A549 (cell line): ENCODE measurements around the gene TNFSF11. TPM values are rescaled to one million over a fixed set of nuclear protein-coding genes. Genes with fewer than 3 reads are reported as not detected.

ENCODE experiments used
- ATAC-seq, 2 experiments: fragments of 200-7000 bp in 1 of 2; fragments of >200 bp in 1 of 2; cut with Nextera tagmentation in 1 of 2; cut with Tn5 transposase in 1 of 2; 3 replicates each; pipeline versions ENCODE4 v1.8.0 to v1.9.1; 2018 to 2020; ENCODE audit warnings: mild to moderate bottlenecking in 1 of 2, moderate library complexity in 1 of 2
- CTCF ChIA-PET: fragments of 300-600 bp; sonication (Branson Sonifier 250); formaldehyde crosslinking; extraction: SDS; loops from one replicate; lab custom pipeline; 2021; ENCODE audit warnings: antibody characterized with exemption, inconsistent platforms; lab: Yijun Ruan, JAX
- POLR2A ChIA-PET: fragments of 350-600 bp; formaldehyde crosslinking; extraction: SDS; loops from one replicate; lab custom pipeline; 2021; ENCODE audit warnings: antibody characterized with exemption, inconsistent platforms; lab: Yijun Ruan, JAX
- DNase-seq, 2 experiments: peaks; one replicate each; pipeline versions ENCODE4 v3.0.0 to v3.0.0-alpha.2; 2011 to 2016; ENCODE audit warnings: low read depth in 1 of 2, low spot score in 1 of 2
- FAIRE-seq: peaks from 2 replicates; lab custom pipeline; 2011; peaks lifted over from hg19 to GRCh38; lab: Jason Lieb, UNC
- H3K27ac ChIP-seq, 2 experiments: fragments of >200 bp; sonication (Bioruptor Twin); formaldehyde crosslinking; 3 replicates each; pipeline ENCODE4 v1.5.1; 2016 to 2017
- H3K4me1 ChIP-seq: fragments of >200 bp; sonication (Bioruptor Twin); formaldehyde crosslinking; 3 replicates; pipeline ENCODE4 v1.6.1; 2016
- H3K4me2 ChIP-seq: fragments of >200 bp; sonication (Bioruptor Twin); formaldehyde crosslinking; 3 replicates; pipeline ENCODE4 v1.6.1; 2016
- H3K4me3 ChIP-seq: fragments of >200 bp; sonication (Bioruptor Twin); formaldehyde crosslinking; 3 replicates; pipeline ENCODE4 v1.5.1; 2016
- H3K9me3 ChIP-seq: fragments of >200 bp; sonication (Bioruptor Twin); formaldehyde crosslinking; 3 replicates; pipeline ENCODE4 v1.6.1; 2016
- CHD4 ChIP-seq: fragments of 200-600 bp; sonication (generic); IDR thresholded peaks from 2 replicates; pipeline ENCODE4 v1.6.1; 2016; ENCODE audit warnings: antibody characterized with exemption, mild to moderate bottlenecking, borderline replicate concordance
- ESRRA ChIP-seq: fragments of 150-350 bp; IDR thresholded peaks from 2 replicates; pipeline ENCODE4 v1.6.1; 2014; ENCODE audit warnings: mild to moderate bottlenecking, low read length, borderline replicate concordance
- FOSB ChIP-seq: fragments of 250-450 bp; sonication (Bioruptor Pico); IDR thresholded peaks from 2 replicates; pipeline ENCODE4 v1.5.0; 2020; ENCODE audit warnings: mild to moderate bottlenecking, moderate library complexity
- FOSL2 ChIP-seq, 2 experiments: fragments of 450-650 bp in 1 of 2; fragments of >200 bp in 1 of 2; sonication (Bioruptor Twin) in 1 of 2; formaldehyde crosslinking; IDR thresholded peaks; 2 replicates each; pipeline versions ENCODE4 v1.5.0 to v1.6.1; 2016 to 2020; ENCODE audit warnings: mild to moderate bottlenecking in 1 of 2, moderate library complexity in 1 of 2
- GATA3 ChIP-seq: IDR thresholded peaks from 2 replicates; pipeline ENCODE4 v1.6.1; 2012; ENCODE audit warnings: borderline replicate concordance
- HEYL ChIP-seq: fragments of 250-450 bp; sonication (Bioruptor Pico); IDR thresholded peaks from 2 replicates; pipeline ENCODE4 v1.8.0; 2021; ENCODE audit warnings: mild to moderate bottlenecking, moderate library complexity
- HOXA7 ChIP-seq: fragments of 250-450 bp; sonication (Bioruptor Pico); IDR thresholded peaks from 2 replicates; pipeline ENCODE4 v1.5.0; 2020; ENCODE audit warnings: mild to moderate bottlenecking, moderate library complexity
- HOXB5 ChIP-seq: fragments of 250-450 bp; sonication (Bioruptor Pico); IDR thresholded peaks from 2 replicates; pipeline ENCODE4 v1.5.0; 2020; ENCODE audit warnings: mild to moderate bottlenecking, moderate library complexity
- JUN ChIP-seq, 2 experiments: fragments of >200 bp; sonication (Bioruptor Twin); formaldehyde crosslinking; IDR thresholded peaks; 2 replicates in 1 of 2; 3 replicates in 1 of 2; pipeline ENCODE4 v1.6.1; 2016 to 2017
- JUNB ChIP-seq: fragments of >200 bp; sonication (Bioruptor Twin); formaldehyde crosslinking; IDR thresholded peaks from 2 replicates; pipeline ENCODE4 v1.6.1; 2016
- MAFK ChIP-seq: fragments of 450-650 bp; IDR thresholded peaks from 2 replicates; pipeline ENCODE4 v1.6.1; 2014; ENCODE audit not compliant: partially characterized antibody
- MYC ChIP-seq: IDR thresholded peaks from 2 replicates; pipeline ENCODE4 v1.6.1; 2012; ENCODE audit warnings: mild to moderate bottlenecking, inconsistent platforms, low read length, improper control_type of control experiment, borderline replicate concordance
- NFE2L2 ChIP-seq: fragments of 150-350 bp; conservative IDR thresholded peaks from 2 replicates; pipeline ENCODE4 v1.6.1; 2014; ENCODE audit warnings: low read length
- NPAS2 ChIP-seq: fragments of 250-450 bp; sonication (Bioruptor Pico); IDR thresholded peaks from 2 replicates; pipeline ENCODE4 v1.8.0; 2022; ENCODE audit warnings: mild to moderate bottlenecking, moderate library complexity, borderline replicate concordance
- POLR2A ChIP-seq: IDR thresholded peaks from 2 replicates; pipeline ENCODE4 v1.6.1; 2012; ENCODE audit warnings: mild to moderate bottlenecking, low read length
- RAD21 ChIP-seq, 2 experiments: fragments of >200 bp in 1 of 2; sonication (Bioruptor Twin) in 1 of 2; formaldehyde crosslinking in 1 of 2; IDR thresholded peaks in 1 of 2; conservative IDR thresholded peaks in 1 of 2; 2 replicates in 1 of 2; 3 replicates in 1 of 2; pipeline ENCODE4 v1.6.1; 2012 to 2018; ENCODE audit warnings: inconsistent platforms in 1 of 2
- RFX5 ChIP-seq: fragments of 450-650 bp; IDR thresholded peaks from 2 replicates; pipeline ENCODE4 v1.7.1; 2014; ENCODE audit warnings: antibody characterized with exemption, mild to moderate bottlenecking, moderate library complexity
- SMC3 ChIP-seq: fragments of >200 bp; sonication (Bioruptor Twin); formaldehyde crosslinking; IDR thresholded peaks from 3 replicates; pipeline ENCODE4 v1.6.1; 2018; ENCODE audit warnings: inconsistent platforms
- SREBF2 ChIP-seq: fragments of 450-650 bp; IDR thresholded peaks from 2 replicates; pipeline ENCODE4 v1.6.1; 2014; ENCODE audit warnings: mild to moderate bottlenecking, moderate library complexity
- TFCP2L1 ChIP-seq: fragments of 250-450 bp; sonication (Bioruptor Pico); IDR thresholded peaks from 2 replicates; pipeline ENCODE4 v1.5.0; 2021; ENCODE audit warnings: mild to moderate bottlenecking
- ZFP36 ChIP-seq: fragments of 450-650 bp; IDR thresholded peaks from 2 replicates; pipeline ENCODE4 v1.6.1; 2014; ENCODE audit warnings: borderline replicate concordance; ENCODE audit not compliant: partially characterized antibody
- ZSCAN20 ChIP-seq: fragments of 250-450 bp; sonication (Bioruptor Pico); IDR thresholded peaks from 2 replicates; pipeline ENCODE4 v1.8.0; 2022; ENCODE audit warnings: mild to moderate bottlenecking, moderate library complexity
- WGBS: methylation state at CpG from one replicate; pipeline ENCODE4 v1.1.6; 2017; ENCODE audit errors: missing lambda C conversion rate; 5-methylcytosine and 5-hydroxymethylcytosine counted together
- polyA plus RNA-seq, 4 experiments: library from polyadenylated mRNA; depleted of rRNA in 3 of 4; stranded (reverse); fragments of >200 nt; fragmentation: RNase III in 1 of 4; extraction: RNeasy Plus Mini Kit Qiagen cat#74134 plus additional on column Dnase treatment in 1 of 4; gene quantifications; 2 replicates in 3 of 4; 3 replicates in 1 of 4; pipeline ENCODE4 v1.2.3, GENCODE V29; 2011 to 2017
- TF ChIP-seq, protein P1 (sequence below): IDR thresholded peaks from 2 replicates; pipeline ENCODE4 v1.6.1; 2012
- TF ChIP-seq, protein P2 (sequence below): fragments of 250-450 bp; sonication (Bioruptor Pico); IDR thresholded peaks from 2 replicates; pipeline ENCODE4 v1.5.0; 2020; ENCODE audit warnings: low read depth, mild to moderate bottlenecking, moderate library complexity
- TF ChIP-seq, protein P3 (sequence below): fragments of >200 bp; sonication (Bioruptor Twin); formaldehyde crosslinking; IDR thresholded peaks from 2 replicates; pipeline ENCODE4 v1.6.1; 2016
- TF ChIP-seq, protein P4 (sequence below): fragments of >200 bp; sonication (Bioruptor Twin); formaldehyde crosslinking; IDR thresholded peaks from 3 replicates; pipeline ENCODE4 v1.5.1; 2016
- TF ChIP-seq, protein P5 (sequence below): fragments of >200 bp; sonication (Bioruptor Twin); formaldehyde crosslinking; IDR thresholded peaks from 3 replicates; pipeline ENCODE4 v1.6.1; 2016

Gene TNFSF11
- polyA plus RNA-seq, 2 of the 4 experiments (the other 2 are of a cell fraction): not detected

DNA sequence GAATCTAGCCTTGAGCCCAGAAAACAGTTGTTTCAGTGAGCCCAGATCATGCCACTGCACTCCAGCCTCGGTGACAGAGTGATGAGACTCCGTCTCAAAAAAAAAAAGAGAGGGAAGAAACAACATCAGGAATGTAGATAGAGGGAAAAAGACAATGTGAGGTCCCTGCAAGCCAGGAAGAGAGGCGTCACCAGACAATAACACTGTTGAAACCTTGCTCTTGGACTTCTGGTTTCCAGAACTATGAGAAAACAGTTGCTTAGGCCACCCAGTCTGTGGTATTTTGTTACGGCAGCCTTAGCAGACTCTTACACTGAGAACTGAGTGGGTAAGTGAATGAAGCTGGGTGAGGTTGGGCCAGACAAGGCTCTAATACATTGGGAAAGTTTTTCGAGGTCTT, 64.1 kb downstream of the TNFSF11 start:
- no peak for ATAC-seq
- POLR2A ChIA-PET: no interaction called here
- WGBS: 25% methylated on average over 5 of the region's 5 CpGs

DNA sequence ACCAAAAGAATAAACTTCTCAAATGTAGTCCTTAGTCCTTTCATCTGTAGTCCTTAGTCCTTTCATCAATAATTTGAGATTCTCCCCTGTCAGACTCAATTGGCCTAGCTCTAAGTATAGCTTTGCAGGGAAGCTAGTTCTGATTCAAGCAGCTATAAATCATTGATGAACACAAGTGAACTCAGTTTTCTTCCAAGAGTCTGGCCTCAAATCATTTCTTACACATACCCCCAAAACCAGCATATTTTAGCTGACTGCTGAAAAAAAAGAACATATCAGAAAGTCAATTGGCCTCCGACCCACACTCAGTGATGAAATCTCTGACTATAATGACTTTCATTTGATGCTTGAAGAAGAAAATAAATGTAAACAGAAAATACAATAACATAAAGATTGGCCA, 64.9 kb downstream of the TNFSF11 start:
- ATAC-seq (no peak), FAIRE-seq (no peak), DNase-seq (no peak)
- CTCF ChIA-PET: no interaction called here
- Histone ChIP-seq H3K9me3 (no peaks in the 10 kb centered on the region), H3K4me3 (no peak overlapping the region), H3K4me1 (no peaks in the 10 kb centered on the region), H3K27ac (no peak overlapping the region), H3K4me2 (no peak overlapping the region)
- TF ChIP-seq HEYL (no peak), JUN (IDR thresholded peaks at IDR 0.05) (no peak), HOXB5 (CRISPR knock-in tag) (no peak), JUNB (no peak), ESRRA (no peak)
- WGBS: 5% methylated on average over 1 of the region's 1 CpG
- POLR2A ChIA-PET: no interaction called here

More for the DNA sequence above, 64.1 kb downstream of the TNFSF11 start:
- H3K27ac ChIP-seq: no peak overlapping the region
- TF ChIP-seq HEYL: no peak
- no peak for TF ChIP-seq SREBF2
- TF ChIP-seq RAD21 (conservative IDR thresholded peaks at IDR 0.05 in 1 of 2, IDR thresholded peaks at IDR 0.05 in 1 of 2): no peak
- TF ChIP-seq, protein P1, sequence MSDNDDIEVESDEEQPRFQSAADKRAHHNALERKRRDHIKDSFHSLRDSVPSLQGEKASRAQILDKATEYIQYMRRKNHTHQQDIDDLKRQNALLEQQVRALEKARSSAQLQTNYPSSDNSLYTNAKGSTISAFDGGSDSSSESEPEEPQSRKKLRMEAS: no peak
- TF ChIP-seq POLR2A: no peak
- no peak for TF ChIP-seq MYC
- no peak for TF ChIP-seq ZSCAN20
- TF ChIP-seq SMC3: no peak
- no peak for TF ChIP-seq FOSL2 (IDR thresholded peaks at IDR 0.05)
- no peak for TF ChIP-seq FOSL2 (CRISPR knock-in tag; IDR thresholded peaks at IDR 0.05)
- TF ChIP-seq ZFP36: no peak
- TF ChIP-seq, protein P2, sequence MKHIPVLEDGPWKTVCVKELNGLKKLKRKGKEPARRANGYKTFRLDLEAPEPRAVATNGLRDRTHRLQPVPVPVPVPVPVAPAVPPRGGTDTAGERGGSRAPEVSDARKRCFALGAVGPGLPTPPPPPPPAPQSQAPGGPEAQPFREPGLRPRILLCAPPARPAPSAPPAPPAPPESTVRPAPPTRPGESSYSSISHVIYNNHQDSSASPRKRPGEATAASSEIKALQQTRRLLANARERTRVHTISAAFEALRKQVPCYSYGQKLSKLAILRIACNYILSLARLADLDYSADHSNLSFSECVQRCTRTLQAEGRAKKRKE (CRISPR knock-in tag): no peak
- TF ChIP-seq GATA3: no peak
- TF ChIP-seq, protein P3, sequence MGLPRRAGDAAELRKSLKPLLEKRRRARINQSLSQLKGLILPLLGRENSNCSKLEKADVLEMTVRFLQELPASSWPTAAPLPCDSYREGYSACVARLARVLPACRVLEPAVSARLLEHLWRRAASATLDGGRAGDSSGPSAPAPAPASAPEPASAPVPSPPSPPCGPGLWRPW: no peak
- TF ChIP-seq MAFK: no peak
- no peak for TF ChIP-seq CHD4
- no peak for TF ChIP-seq JUN (IDR thresholded peaks at IDR 0.05)
- TF ChIP-seq, all 56 proteins: peak for 0
- no peaks in the 10 kb centered on the region for H3K4me1 ChIP-seq
- DNase-seq (no peak), FAIRE-seq (no peak)
- no peak overlapping the region for H3K4me2 ChIP-seq
- H3K9me3 ChIP-seq: no peaks in the 10 kb centered on the region
- H3K4me3 ChIP-seq: no peak overlapping the region
- CTCF ChIA-PET: no interaction called here

DNA sequence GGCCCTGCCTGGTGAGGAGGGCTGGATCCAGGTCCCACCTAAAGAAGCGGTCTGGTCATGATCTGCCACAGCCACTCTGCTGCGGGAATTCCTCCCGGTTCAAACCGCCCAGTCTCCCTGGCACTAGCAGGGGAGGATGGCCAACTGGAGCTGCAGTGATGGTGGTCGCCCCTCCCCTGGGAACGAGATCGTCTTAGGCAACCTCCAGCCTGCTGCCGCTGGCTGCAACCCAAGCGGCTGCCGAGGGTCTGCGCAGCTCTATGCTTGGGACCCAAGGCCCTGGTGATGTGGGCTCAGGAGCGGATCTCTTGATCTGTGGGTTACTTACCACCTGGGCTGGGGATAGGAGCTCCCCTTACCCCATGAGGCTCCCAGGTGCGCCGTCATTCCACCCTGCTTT, 69.1 kb downstream of the TNFSF11 start:
- CTCF ChIA-PET: no interaction called here
- ATAC-seq (no peak), FAIRE-seq (no peak), DNase-seq (no peak)
- Histone ChIP-seq H3K4me1 (no peaks in the 10 kb centered on the region), H3K4me3 (no peak overlapping the region), H3K9me3 (no peaks in the 10 kb centered on the region), H3K4me2 (no peak overlapping the region), H3K27ac (no peak overlapping the region)
- POLR2A ChIA-PET: no interaction called here
- no peak for TF ChIP-seq NFE2L2
- TF ChIP-seq POLR2A: no peak
- TF ChIP-seq HOXA7: no peak
- TF ChIP-seq CHD4: no peak
- TF ChIP-seq, protein P4, sequence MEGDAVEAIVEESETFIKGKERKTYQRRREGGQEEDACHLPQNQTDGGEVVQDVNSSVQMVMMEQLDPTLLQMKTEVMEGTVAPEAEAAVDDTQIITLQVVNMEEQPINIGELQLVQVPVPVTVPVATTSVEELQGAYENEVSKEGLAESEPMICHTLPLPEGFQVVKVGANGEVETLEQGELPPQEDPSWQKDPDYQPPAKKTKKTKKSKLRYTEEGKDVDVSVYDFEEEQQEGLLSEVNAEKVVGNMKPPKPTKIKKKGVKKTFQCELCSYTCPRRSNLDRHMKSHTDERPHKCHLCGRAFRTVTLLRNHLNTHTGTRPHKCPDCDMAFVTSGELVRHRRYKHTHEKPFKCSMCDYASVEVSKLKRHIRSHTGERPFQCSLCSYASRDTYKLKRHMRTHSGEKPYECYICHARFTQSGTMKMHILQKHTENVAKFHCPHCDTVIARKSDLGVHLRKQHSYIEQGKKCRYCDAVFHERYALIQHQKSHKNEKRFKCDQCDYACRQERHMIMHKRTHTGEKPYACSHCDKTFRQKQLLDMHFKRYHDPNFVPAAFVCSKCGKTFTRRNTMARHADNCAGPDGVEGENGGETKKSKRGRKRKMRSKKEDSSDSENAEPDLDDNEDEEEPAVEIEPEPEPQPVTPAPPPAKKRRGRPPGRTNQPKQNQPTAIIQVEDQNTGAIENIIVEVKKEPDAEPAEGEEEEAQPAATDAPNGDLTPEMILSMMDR: no peak
- TF ChIP-seq, protein P5, sequence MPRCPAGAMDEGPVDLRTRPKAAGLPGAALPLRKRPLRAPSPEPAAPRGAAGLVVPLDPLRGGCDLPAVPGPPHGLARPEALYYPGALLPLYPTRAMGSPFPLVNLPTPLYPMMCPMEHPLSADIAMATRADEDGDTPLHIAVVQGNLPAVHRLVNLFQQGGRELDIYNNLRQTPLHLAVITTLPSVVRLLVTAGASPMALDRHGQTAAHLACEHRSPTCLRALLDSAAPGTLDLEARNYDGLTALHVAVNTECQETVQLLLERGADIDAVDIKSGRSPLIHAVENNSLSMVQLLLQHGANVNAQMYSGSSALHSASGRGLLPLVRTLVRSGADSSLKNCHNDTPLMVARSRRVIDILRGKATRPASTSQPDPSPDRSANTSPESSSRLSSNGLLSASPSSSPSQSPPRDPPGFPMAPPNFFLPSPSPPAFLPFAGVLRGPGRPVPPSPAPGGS: no peak
- TF ChIP-seq TFCP2L1 (CRISPR knock-in tag): no peak
- no peak for TF ChIP-seq ZSCAN20
- TF ChIP-seq FOSB (CRISPR knock-in tag): no peak
- TF ChIP-seq RFX5: no peak
- TF ChIP-seq NPAS2 (CRISPR knock-in tag): no peak
- TF ChIP-seq ZFP36: no peak
- no peak for TF ChIP-seq JUNB
- TF ChIP-seq SREBF2: no peak
- 60% methylated on average over 2 of the region's 14 CpGs for WGBS
